Activated naive CD4-positive, alpha-beta T cell treated with anti-CD3 and anti-CD28 coated beads, Interleukin-2, amount 50 U/mL, for 16 hours (primary cell): ENCODE data around the gene STXBP6.

Experiments
- DNase-seq: peaks from one replicate; pipeline ENCODE4 v3.0.0-alpha.2; 2020

Gene STXBP6

DNA sequence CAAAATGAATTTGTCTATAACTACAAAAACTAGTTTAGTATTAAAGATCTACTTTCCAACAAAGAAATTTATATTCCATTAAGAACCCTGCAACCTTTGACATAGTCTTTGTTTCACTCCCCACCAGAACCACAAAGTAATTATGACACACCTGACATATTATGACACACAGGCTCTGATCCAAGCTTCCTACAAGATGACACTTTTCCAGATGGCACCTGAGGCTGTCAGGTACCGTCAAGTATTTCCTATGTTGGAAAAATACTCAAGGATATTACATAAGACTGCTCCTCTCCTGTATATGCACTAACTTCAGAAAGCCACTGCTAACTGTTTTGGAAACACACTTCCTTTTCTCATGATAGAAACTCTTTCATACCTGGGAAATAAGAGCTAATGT, 38.9 kb downstream of the STXBP6 start:
- DNase-seq, result no peak

- no peak for DNase-seq
Observed at GRCh38 chr14:25010471-25010870, 39.5 kb downstream of the STXBP6 start.

- no peak for DNase-seq
Observed at GRCh38 chr14:25009891-25010290, 40.1 kb downstream of the STXBP6 start.

- DNase-seq, result no peak
Observed at GRCh38 chr14:25007832-25008231, 42.1 kb downstream of the STXBP6 start.

GRCh38 chr14:25006961-25007795, 42.8 kb downstream of the STXBP6 start:
- DNase-seq, result no peak

- DNase-seq, result no peak
Observed at GRCh38 chr14:25006031-25006430, 43.9 kb downstream of the STXBP6 start.

GRCh38 chr14:25004389-25004809, 45.5 kb downstream of the STXBP6 start:
- no peak for DNase-seq

DNA sequence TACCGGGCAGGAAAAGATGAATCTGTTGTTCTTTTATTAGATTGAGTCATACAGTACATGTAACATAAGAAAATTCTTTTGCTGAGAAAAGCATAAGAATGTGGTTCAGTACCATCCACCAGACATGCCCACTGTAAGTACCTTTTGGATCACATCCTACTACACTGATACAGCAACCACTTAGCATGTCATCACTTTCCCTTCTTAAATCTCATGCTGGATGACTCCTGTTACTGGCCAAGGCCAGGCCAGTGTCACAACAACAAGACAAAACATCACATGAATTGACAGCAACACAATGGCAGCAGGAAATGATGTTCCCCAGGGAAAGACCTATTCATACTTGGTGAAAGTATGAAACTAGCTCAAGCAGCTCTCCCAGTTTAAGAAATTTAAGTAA, 46.4 kb downstream of the STXBP6 start:
- DNase-seq, result no peak

DNA sequence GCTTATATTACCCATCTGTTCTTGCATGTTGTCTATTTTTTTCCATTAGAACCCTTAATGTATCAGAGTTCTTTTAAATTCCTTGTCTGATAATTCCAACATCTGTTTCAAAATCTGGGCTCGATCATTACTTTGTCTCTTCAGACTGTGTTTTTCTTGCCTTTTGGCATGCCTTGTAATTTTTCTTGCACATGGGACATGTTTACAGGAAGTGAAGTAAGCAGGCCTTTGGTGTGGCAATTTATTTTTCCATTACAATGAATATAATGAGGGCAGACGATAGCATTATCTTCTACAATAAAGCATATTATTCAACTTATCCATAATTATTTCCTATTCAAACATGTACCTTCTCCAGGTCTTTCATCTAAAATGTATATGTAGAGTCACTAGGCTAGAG, 48.3 kb downstream of the STXBP6 start:
- no peak for DNase-seq

DNA sequence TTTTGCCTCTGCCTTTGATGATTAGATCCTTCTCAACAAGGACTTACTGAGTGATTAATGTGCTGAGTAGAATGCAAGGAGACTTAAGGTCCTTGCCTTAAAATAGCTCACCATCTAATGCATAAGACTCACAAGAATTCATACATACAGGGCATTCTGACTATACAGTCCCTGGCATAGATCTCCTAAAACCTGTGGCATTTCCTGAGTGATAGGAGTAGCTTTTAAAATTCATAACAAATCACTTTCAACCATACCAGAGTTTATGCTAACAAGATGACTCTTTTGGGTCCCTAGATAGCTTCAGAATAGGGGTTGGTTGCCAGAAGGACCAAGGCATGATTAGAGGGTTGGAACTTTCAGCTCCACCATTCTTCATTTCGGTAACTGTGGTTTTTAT, 48.8 kb downstream of the STXBP6 start:
- DNase-seq, result no peak

GRCh38 chr14:24999157-24999556, 50.8 kb downstream of the STXBP6 start:
- DNase-seq, result no peak

GRCh38 chr14:24996930-24997725, 52.8 kb downstream of the STXBP6 start:
- DNase-seq, result no peak

DNA sequence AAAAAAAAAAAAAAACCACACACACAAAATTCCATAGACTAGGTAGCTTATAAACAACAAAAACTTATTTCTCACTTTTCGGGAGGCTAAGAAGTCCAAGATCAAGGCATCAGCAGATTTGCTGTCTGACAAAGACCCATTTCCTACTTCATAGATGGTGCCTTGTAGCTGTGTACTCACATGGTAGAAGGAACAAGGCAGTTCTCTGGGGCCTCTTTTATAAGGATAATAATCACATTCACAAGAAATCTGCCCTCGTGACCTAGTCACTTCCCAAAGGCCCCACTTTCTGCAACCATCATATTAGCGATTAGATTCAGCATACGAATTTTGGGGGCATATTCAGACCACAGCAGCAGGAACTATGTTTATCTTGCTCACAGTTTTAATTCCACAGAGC, 54.9 kb downstream of the STXBP6 start:
- DNase-seq, result no peak

DNA sequence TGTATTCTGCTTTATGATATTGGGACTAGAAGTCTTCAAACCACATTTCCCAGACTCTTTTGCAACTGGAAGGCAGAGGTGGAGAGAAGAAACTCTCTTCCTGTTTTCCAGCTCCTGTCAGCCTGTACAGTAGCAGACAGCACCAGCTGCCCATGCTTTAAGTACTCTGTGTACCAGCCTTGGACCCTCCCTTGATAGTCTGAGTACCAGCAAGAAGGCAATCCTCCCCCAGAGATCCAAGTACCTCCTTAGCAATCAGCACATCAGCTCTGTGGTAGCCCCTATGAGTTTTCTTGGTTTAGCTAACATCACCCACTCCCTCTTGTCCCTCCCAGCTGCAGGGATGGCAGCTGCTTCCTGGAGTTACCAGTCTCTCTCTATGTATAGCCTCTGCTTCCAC, 56.3 kb downstream of the STXBP6 start:
- DNase-seq, result no peak

- DNase-seq, result no peak
Observed at GRCh38 chr14:24992624-24993360, 57.2 kb downstream of the STXBP6 start.

GRCh38 chr14:24991821-24992220, 58.1 kb downstream of the STXBP6 start:
- DNase-seq, result no peak

- DNase-seq, result no peak
Observed at GRCh38 chr14:24991288-24991687, 58.7 kb downstream of the STXBP6 start.

DNA sequence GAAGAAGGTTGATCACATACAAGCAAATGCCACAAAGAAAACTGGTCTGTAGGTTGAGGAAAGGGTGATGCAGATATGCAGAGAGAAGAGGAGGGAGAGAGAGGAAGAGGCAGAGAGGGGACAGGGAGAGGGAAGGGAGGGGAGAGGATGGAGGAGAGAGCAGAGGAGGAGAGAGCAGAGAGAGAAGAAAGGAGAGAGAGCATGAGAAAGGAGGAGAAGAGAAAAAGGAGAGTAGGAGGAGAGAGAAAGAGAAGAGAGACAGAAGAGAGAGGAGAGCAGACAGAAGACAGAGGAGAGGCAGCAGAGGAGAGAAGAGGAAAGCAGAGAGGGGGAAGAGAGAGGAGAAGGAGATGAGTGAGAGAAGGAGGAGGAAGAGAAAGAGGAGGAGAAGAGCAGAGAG, 59.2 kb downstream of the STXBP6 start:
- no peak for DNase-seq

- no peak for DNase-seq
Observed at GRCh38 chr14:24990050-24990449, 59.9 kb downstream of the STXBP6 start.

- DNase-seq, result no peak
Observed at GRCh38 chr14:24988760-24989159, 61.2 kb downstream of the STXBP6 start.

- DNase-seq, result no peak
Observed at GRCh38 chr14:24986206-24986893, 63.6 kb downstream of the STXBP6 start.

DNA sequence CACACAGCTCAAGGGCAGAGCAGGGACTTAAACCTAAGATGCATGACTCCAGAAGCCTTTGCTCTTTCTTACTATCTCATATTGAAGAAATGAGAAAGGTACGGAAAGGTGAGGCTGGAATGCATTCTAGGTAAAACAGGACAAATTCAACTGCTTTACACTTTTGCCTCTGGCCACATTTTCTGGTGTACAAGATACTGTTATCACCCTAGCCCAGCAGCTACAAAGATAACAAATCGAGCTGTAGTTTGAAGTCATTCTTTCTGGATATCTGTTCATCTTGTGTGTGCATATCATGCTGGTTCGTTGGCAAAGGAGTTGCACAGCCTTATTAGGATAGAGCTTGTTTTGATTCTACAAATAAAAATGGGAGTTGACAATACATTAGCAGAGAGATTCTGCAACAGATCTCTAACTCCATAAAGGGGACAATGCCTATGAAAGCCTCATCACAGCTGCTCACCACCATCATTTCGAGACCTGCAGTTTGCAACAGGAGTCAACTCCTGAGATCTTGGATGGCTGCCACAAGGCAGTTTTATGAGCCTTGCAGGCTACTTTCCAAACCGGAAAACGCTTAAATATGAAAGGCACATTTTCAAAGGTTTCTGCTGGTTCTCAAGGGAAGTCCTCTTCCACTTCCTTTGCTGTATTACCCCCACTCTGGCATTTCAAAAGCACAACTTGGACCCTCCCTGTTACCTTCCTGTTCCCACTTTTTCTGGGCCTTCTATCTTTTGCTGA, 64.9 kb downstream of the STXBP6 start:
- no peak for DNase-seq
